Nephron (organoid): Measurements from ENCODE around the gene TCIRG1.

Experiments used
- H3K27ac Mint-ChIP-seq, 3 experiments: 2 replicates each; pipeline ENCODE4 v1.8.0; 2020; ENCODE audit warnings: mixed read lengths in 3 of 3, mild to moderate bottlenecking in 2 of 3, moderate library complexity in 1 of 3
- H3K27me3 Mint-ChIP-seq: 2 replicates; pipeline ENCODE4 v1.8.0; 2021; ENCODE audit warnings: low read depth, mild to moderate bottlenecking, moderate library complexity, mixed read lengths
- H3K36me3 Mint-ChIP-seq: 2 replicates; pipeline ENCODE4 v1.8.0; 2020; ENCODE audit warnings: low read depth, mixed read lengths
- H3K4me1 Mint-ChIP-seq: 2 replicates; pipeline ENCODE4 v1.8.0; 2020; ENCODE audit warnings: mixed read lengths
- H3K4me3 Mint-ChIP-seq, 3 experiments: 2 replicates each; pipeline ENCODE4 v1.8.0; 2020; ENCODE audit warnings: mild to moderate bottlenecking in 3 of 3, mixed read lengths in 3 of 3, moderate library complexity in 2 of 3
- H3K9me3 Mint-ChIP-seq: 2 replicates; pipeline ENCODE4 v1.8.0; 2020; ENCODE audit warnings: mixed read lengths
- CTCF ChIP-seq, 3 experiments: fragments of 200-600 bp; sonication (generic); IDR thresholded peaks; one replicate each; pipeline ENCODE4 v1.5.0; 2021; ENCODE audit warnings: antibody characterized with exemption in 3 of 3; ENCODE audit not compliant: unreplicated experiment in 3 of 3

TCIRG1 gene

GRCh38 chr11:68053981-68054812 lies 15.4 kb downstream of the TCIRG1 start:
- no peak for TF ChIP-seq CTCF (IDR thresholded peaks at IDR 0.05; ENCODE audit: unreplicated experiment in 3 of 3)
- H3K27ac Mint-ChIP-seq: no peak overlapping the region
- H3K36me3 Mint-ChIP-seq: peaks cover 27% of the 10 kb centered on the region
- no peaks in the 10 kb centered on the region for H3K4me1 Mint-ChIP-seq
- no peak overlapping the region for H3K4me3 Mint-ChIP-seq
- no peaks in the 10 kb centered on the region for H3K27me3 Mint-ChIP-seq
- H3K9me3 Mint-ChIP-seq: no peaks in the 10 kb centered on the region

GRCh38 chr11:68056317-68057285 lies 17.8 kb downstream of the TCIRG1 start:
- Mint-ChIP-seq H3K4me1 (no peaks in the 10 kb centered on the region), H3K27me3 (no peaks in the 10 kb centered on the region), H3K9me3 (no peaks in the 10 kb centered on the region), H3K4me3 (no peak overlapping the region), H3K36me3 (peaks cover 46% of the 10 kb centered on the region), H3K27ac (no peak overlapping the region)
- TF ChIP-seq CTCF (IDR thresholded peaks at IDR 0.05; ENCODE audit: unreplicated experiment in 3 of 3): no peak

- Mint-ChIP-seq H3K27ac (no peak overlapping the region), H3K9me3 (no peaks in the 10 kb centered on the region), H3K4me1 (no peaks in the 10 kb centered on the region), H3K36me3 (peaks cover 58% of the 10 kb centered on the region), H3K4me3 (no peak overlapping the region), H3K27me3 (no peaks in the 10 kb centered on the region)
- no peak for TF ChIP-seq CTCF (IDR thresholded peaks at IDR 0.05; ENCODE audit: unreplicated experiment in 3 of 3)
These were observed 19.0 kb downstream of the TCIRG1 start for GRCh38 chr11:68057807-68058206.

- no peak overlapping the region for H3K27ac Mint-ChIP-seq
- H3K4me1 Mint-ChIP-seq: no peaks in the 10 kb centered on the region
- no peak for TF ChIP-seq CTCF (IDR thresholded peaks at IDR 0.05; ENCODE audit: unreplicated experiment in 3 of 3)
- H3K27me3 Mint-ChIP-seq: no peaks in the 10 kb centered on the region
- peaks cover 79% of the 10 kb centered on the region for H3K36me3 Mint-ChIP-seq
- H3K9me3 Mint-ChIP-seq: no peaks in the 10 kb centered on the region
- H3K4me3 Mint-ChIP-seq: no peak overlapping the region
These were observed 22.7 kb downstream of the TCIRG1 start for GRCh38 chr11:68061508-68061907.

GRCh38 chr11:68064926-68065325 lies 26.1 kb downstream of the TCIRG1 start:
- Mint-ChIP-seq H3K27me3 (no peaks in the 10 kb centered on the region), H3K4me3 (no peak overlapping the region), H3K27ac (no peak overlapping the region), H3K4me1 (no peaks in the 10 kb centered on the region), H3K9me3 (no peaks in the 10 kb centered on the region), H3K36me3 (peaks cover 72% of the 10 kb centered on the region)
- no peak for TF ChIP-seq CTCF (IDR thresholded peaks at IDR 0.05; ENCODE audit: unreplicated experiment in 3 of 3)
